ENCODE measurements around the gene IDH2. TPM values are rescaled to one million over a fixed set of nuclear protein-coding genes. Genes with fewer than 3 reads are reported as not detected.

The IDH2 gene
- total and polyA plus RNA-seq, 2 donors from 2014 or later: 87.0 to 545 TPM

DNA sequence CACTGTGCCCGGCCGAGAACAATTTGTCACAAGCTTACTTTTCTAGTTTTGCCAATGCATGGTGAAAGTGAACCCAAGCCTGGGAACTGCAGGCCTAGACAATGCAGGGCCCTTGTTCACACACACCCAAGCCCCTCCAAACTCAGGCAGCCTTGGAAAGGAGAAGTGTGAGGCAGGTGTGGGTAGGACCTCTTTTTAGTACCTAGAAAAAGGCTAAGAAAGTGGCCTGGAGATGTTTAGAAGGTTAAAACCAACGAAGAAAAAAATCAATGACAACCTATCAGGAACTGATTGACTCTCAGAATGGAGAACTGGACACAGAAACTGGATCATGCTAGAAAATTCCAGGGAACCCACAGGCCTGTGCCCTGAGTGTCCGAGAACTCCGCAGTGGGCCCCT, 18.8 kb downstream of the IDH2 start:
- H3K9ac ChIP-seq (ENCODE audit: low read length in 3 of 3): no peak overlapping the region
- no peak overlapping the region for H3K27ac ChIP-seq (ENCODE audit: low read depth in 2 of 2, low read length in 2 of 2)
- H3K27me3 ChIP-seq (ENCODE audit: control insufficient read depth, insufficient read depth, low read length): no peaks in the 10 kb centered on the region
- FAIRE-seq (no peak), DNase-seq (no peak)
- intact Hi-C loops (cut with DNase I): no loop called here
- H3K9me3 ChIP-seq (ENCODE audit: control insufficient read depth in 2 of 3, insufficient read depth in 1 of 3, low read length in 3 of 3): no peaks in the 10 kb centered on the region
- TF ChIP-seq CTCF (IDR thresholded peaks at IDR 0.05; ENCODE audit: borderline replicate concordance, extremely low read depth, insufficient read depth): no peak
- H3K4me1 ChIP-seq (ENCODE audit: control insufficient read depth in 2 of 3, insufficient read depth in 2 of 3, low read depth in 1 of 3, low read length in 3 of 3): peaks cover 0 to under 1% (median 0%) of the 10 kb centered on the region in 3 donors
- H3K4me3 ChIP-seq (ENCODE audit: low read length in 3 of 3): no peak overlapping the region
- peaks cover 0 to 44% (median 35%) of the 10 kb centered on the region in 3 donors for H3K36me3 ChIP-seq (ENCODE audit: control insufficient read depth in 2 of 3, insufficient read depth in 3 of 3, low read length in 3 of 3)

DNA sequence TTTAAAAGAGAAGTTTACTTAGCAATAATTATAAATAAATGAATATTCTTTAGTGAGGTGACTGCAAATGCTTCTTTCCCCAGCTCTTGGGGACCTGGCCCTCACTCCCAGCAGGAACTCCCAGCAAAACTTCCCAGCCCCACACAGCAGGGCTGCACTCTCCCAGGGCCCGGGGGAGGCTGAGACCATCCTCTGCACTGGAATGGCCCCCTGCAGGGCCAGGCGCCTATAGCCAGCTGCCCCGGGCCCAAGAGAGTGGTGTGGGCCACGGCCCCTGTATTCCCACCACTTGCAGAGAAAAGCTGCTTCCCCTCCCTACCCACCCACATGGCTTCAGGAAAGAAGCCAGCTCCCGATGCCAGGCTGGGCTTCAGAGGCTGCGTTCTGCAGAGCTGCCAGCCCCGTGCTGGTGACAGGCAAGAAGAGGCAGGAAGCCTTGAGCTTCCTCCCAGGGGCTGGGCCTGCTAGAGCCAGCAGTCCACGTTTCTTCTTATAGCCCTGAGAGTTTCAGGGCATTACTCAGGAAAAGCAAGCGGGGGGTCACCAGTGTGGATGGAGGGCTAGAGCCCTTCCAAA, 20.0 kb downstream of the IDH2 start:
- no peak for DNase-seq
- H3K9me3 ChIP-seq (ENCODE audit: control insufficient read depth in 2 of 3, insufficient read depth in 1 of 3, low read length in 3 of 3): no peaks in the 10 kb centered on the region
- no peaks in the 10 kb centered on the region for H3K27me3 ChIP-seq (ENCODE audit: control insufficient read depth, insufficient read depth, low read length)
- H3K4me3 ChIP-seq (ENCODE audit: low read length in 3 of 3): no peak overlapping the region
- intact Hi-C loops (cut with DNase I): no loop called here
- FAIRE-seq: no peak
- no peak for TF ChIP-seq CTCF (IDR thresholded peaks at IDR 0.05; ENCODE audit: borderline replicate concordance, extremely low read depth, insufficient read depth)
- peaks cover 2 to 36% (median 31%) of the 10 kb centered on the region in 3 donors for H3K36me3 ChIP-seq (ENCODE audit: control insufficient read depth in 2 of 3, insufficient read depth in 3 of 3, low read length in 3 of 3)
- no peak overlapping the region for H3K9ac ChIP-seq (ENCODE audit: low read length in 3 of 3)
- no peak overlapping the region for H3K27ac ChIP-seq (ENCODE audit: low read depth in 2 of 2, low read length in 2 of 2)
- H3K4me1 ChIP-seq (ENCODE audit: control insufficient read depth in 2 of 3, insufficient read depth in 2 of 3, low read depth in 1 of 3, low read length in 3 of 3): peaks cover 0 to 4% (median 0%) of the 10 kb centered on the region in 3 donors

- Histone ChIP-seq H3K9me3 (ENCODE audit: control insufficient read depth in 2 of 3, insufficient read depth in 1 of 3, low read length in 3 of 3) (no peaks in the 10 kb centered on the region), H3K27ac (ENCODE audit: low read depth in 2 of 2, low read length in 2 of 2) (no peak overlapping the region), H3K4me3 (ENCODE audit: low read length in 3 of 3) (no peak overlapping the region), H3K36me3 (ENCODE audit: control insufficient read depth in 2 of 3, insufficient read depth in 3 of 3, low read length in 3 of 3) (peaks cover 2 to 27% (median 24%) of the 10 kb centered on the region in 3 donors), H3K4me1 (ENCODE audit: control insufficient read depth in 2 of 3, insufficient read depth in 2 of 3, low read depth in 1 of 3, low read length in 3 of 3) (peaks cover 0 to 7% (median 5%) of the 10 kb centered on the region in 3 donors), H3K9ac (ENCODE audit: low read length in 3 of 3) (no peak overlapping the region), H3K27me3 (ENCODE audit: control insufficient read depth, insufficient read depth, low read length) (no peaks in the 10 kb centered on the region)
- no peak for TF ChIP-seq CTCF (IDR thresholded peaks at IDR 0.05; ENCODE audit: borderline replicate concordance, extremely low read depth, insufficient read depth)
- intact Hi-C loops (cut with DNase I): no loop called here
- FAIRE-seq (no peak), DNase-seq (no peak)
These were observed 21.4 kb downstream of the IDH2 start for GRCh38 chr15:90080818-90081393.

All from kidney (tissue), 14 donors.